CD4-positive, alpha-beta T cell treated with Interleukin-4 for 1 hour (primary cell): ENCODE data around the gene IFITM5.

Experiments used
- DNase-seq, 2 donors: peaks; one replicate each; pipeline ENCODE4 v3.0.0-alpha.2; 2020 to 2022

IFITM5 gene

DNA sequence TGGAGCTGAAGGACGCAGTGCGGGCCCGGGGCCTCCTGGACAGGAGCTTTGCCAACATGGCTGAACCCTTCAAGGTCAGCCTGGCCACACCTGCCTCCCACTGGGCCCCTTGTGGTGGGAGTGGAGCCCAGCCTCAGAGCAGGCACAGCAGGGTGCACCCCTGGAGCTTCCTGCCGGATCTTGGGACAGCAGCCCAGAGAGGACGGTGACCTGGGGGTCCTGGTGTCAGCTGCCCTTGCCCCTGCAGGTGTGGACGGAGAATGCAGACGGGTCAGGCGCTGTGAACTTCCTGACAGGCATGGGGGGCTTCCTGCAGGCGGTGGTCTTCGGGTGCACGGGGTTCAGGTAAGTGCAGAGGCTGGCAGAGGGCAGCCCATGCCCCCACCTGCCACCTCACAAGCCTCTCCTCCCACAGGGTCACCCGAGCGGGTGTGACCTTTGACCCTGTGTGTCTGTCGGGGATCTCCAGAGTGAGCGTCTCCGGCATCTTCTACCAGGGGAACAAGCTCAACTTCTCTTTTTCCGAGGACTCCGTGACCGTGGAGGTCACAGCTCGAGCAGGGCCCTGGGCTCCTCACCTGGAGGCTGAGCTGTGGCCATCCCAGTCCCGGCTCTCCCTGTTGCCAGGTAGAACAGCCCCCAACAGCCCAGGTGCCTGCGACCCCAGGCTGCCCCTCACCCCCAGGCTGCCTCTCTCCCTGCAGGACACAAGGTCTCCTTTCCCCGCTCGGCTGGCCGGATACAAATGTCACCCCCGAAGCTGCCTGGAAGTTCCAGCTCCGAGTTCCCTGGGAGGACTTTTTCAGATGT lies 5.3 kb downstream of the IFITM5 start:
- no peak for DNase-seq

DNA sequence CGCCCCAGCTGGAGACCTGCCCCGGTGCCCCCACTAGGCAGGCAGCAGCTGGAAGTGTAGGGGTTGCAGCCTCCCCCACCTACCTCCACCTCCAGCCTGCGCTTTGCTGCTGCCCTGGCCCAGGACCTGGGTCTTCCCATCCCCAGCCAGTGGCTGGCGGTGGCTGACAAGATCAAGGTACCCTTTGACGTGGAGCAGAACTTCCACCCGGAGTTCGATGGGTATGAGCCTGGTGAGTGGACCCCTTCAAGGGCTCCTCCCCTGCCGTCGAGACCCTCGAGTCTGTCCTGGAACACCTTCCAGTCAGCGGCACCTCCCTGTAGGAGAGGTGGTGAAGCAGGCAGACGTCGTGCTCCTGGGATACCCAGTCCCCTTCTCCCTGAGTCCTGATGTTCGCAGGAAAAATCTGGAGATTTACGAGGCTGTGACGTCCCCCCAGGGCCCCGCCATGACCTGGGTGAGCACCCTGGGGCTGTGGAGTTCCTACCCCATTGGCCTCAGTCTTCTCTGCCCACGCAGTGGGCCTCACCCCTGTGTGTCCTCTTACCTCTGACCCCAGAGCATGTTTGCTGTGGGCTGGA lies 6.0 kb downstream of the IFITM5 start:
- no peak for DNase-seq

DNA sequence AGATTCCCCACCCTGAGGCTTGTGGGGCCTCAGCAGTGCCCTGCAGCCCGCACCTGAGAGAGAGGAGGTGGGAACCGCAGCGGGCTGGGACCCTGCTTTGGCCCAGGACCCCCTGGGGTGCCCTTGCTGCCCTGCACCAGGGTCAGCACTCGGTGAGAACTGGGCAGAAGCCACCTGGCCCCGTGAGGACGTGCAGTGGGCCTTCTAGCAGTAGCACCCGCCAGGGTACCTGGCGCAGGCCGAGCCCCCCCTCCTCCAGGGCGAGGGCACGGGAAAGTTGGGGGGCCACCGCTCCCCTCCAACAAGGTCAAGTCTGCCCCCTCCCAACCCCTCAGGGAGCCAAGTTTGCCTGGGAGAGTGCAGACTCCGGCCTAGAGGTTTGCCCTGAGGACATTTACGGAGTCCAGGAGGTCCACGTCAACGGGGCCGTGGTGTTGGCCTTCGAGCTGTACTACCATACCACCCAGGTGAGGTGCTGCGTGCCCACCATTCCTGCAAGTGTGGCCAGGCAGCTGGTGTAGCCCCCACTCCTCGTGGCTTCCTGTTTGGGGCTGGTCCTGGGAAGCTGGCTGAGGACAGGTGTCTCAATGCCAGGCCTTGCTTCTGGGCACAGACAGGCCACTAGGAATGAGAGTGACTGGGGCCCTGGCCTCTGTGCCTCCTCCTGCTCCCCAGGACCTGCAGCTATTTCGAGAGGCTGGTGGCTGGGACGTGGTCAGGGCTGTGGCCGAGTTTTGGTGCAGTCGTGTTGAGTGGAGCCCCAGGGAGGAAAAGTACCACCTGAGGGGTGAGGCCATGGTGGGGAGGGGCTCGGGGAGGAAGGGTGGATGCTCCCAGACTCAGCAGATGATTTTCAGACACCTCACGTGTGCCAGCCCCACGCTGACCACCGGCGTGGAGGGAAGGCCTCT lies 6.9 kb downstream of the IFITM5 start:
- DNase-seq = no peak

DNA sequence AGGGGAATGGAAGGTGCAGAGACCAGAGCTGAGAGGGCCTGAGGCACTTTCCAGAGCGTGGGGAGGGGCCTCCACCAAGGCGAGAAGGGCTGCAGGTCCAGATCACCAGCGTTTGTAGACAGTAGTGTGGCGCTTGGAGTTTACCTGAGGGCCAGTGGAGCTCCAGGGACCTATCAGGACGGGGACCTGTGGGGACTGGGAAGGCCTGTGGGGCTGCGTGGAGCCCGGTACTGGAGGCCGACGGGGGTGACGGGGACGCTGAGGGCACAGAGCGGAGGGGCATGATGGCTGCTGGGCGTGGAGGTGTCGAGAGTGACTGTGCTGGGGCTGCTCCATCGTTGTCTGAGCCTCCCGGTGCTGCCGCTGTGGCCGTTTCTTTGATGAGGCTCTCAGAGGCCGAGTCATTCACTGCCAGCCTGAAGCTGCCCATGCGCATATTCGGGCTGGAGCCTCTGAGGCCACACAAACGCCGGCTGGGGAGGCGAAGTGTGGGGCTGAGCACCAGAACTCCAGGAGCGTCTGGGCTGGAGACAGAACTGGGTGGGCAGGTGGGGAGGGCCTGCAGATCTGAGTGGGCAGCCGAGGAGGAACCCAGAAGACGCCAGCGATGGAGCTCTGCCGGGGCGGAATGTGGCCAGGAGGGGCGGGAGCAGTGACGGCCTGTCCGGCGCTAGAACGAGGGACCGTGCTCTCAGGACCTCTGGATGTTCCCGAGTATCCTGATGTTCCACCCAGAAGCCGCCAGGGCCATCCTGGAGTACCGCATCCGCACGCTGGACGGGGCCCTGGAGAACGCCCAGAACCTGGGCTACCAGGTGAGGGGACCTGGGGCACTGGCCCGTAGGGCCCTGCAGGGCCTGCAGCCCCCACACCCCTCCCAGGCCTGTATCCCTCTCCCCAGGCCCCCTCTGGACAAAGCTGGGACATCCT lies 7.8 kb downstream of the IFITM5 start:
- no peak for DNase-seq

DNA sequence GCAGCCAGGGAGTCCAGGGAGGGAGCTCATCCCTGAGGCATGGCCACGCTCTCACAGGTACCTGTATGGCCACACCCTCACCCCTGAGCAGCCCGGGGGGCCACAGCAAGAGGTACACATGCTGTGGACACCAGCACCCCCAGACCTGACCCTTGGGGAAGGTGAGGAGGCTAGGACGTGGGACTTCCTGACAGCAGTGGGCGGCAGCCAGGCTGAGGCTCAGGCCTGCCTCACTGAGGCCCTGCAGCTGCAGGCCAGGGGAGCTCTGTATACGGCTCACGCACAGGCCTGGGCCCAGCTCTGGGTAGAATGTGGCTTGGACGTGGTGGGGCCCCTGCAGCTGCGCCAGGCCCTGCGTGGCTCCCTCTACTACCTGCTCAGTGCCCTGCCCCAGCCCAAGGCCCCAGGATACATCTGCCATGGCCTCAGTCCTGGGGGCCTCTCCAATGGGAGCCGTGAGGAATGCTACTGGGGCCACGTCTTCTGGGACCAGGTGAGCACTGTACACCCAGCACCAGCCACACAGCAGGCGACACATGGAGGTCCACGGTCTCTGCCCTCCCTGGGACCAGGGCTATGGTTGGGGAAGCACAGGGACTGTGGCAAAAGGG lies 8.6 kb downstream of the IFITM5 start:
- no peak for DNase-seq

GRCh38 chr11:289712-290620 lies 9.4 kb downstream of the IFITM5 start:
- no peak for DNase-seq

GRCh38 chr11:289398-289711 lies 10.0 kb downstream of the IFITM5 start:
- DNase-seq = peak; percentile 33 to 34

DNA sequence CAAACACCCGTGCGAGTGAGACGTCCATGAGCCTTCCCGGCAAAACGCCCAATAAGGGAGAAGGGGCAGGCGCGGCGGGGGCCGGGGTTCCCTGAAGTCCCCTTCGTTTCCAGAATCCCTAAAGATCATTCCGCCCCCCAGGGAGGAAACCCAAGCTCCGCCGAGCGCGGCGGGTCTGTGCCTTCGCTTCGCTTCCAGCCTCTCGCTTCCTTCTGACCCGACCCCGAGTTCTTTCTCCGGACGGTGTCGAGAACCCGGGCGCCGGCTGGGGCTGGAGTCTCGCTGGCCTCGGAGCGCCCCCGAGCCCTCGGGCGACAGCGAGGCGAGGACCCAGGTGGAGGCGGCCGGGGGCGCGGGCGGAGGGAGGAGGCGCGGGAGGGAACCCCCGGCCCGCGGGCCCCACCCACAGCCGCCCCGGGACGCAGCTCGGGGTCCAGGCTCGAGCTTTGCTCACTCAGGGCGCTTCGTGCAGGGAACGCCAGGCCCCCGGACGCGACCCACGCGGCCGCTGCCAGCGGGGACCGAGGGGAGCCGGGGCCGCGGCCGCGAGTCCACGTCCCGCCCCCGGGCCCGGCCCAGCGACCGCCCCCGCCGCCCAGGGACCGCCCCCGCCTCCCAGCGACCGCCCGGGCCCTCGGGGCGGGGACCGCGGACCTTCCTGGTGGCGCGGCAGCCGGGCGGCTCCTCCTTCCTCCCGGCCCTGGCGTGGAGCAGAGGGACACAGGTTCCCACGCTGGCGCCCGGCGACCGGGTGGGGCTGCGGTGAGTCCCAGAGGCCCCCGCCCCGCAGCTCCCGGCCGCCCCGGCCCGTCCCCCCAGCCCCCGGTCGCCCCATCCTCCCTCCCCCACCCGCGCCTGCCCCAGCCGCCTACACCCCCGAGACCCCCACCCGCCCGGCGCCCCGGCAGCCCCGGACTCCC lies 10.6 kb downstream of the IFITM5 start, which contains the start of gene PGGHG:
PGGHG (plus strand) TSS at position 649 of the 920 bp plus-strand sequence. CDS start 691 bp downstream, outside the sequence.
- DNase-seq = peak; percentile 47 to 63

GRCh38 chr11:287821-288477 lies 11.4 kb downstream of the IFITM5 start:
- peak in 1 of 2 donors; percentile 11 for DNase-seq

- DNase-seq = peak; percentile 77 to 80
Observed at GRCh38 chr11:286977-287820, 12.1 kb downstream of the IFITM5 start.

GRCh38 chr11:285894-286220 lies 13.5 kb downstream of the IFITM5 start:
- peak in 1 of 2 donors; percentile 7 for DNase-seq

- DNase-seq = peak in 1 of 2 donors; percentile 9
Observed at GRCh38 chr11:285021-285893, 14.1 kb downstream of the IFITM5 start.

DNA sequence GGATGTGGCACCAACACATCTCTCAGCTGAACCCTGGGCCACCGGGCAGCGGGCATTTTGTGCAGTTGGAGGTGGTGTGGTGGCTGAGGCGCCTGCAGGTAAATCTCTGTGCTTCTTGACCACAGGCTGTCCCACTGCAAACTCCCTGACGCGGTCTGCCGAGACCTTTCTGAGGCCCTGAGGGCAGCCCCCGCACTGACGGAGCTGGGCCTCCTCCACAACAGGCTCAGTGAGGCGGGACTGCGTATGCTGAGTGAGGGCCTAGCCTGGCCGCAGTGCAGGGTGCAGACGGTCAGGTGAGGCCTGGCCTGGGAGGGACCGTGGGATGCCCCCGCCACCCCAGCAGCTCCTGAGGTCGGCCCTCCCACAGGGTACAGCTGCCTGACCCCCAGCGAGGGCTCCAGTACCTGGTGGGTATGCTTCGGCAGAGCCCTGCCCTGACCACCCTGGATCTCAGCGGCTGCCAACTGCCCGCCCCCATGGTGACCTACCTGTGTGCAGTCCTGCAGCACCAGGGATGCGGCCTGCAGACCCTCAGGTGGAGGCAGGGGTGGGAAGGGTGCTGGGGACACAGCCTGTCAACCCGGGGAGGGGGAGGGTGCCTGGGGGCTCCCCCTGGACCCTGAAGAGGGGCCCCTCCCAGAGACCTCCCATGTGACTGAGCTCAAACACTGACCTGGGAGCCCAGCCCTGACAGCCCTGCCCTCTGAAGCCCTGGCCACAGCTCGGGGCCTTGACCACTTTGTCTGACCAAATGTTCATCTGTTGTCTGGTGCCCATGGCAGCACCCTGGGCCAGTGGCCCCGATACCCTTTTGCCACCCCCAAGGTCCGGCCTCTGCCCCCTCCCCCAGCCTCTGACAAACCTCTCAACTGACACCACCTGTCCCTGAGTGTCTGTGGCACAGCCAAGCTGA lies 15.0 kb downstream of the IFITM5 start:
- peak in 1 of 2 donors; percentile 9 for DNase-seq

DNA sequence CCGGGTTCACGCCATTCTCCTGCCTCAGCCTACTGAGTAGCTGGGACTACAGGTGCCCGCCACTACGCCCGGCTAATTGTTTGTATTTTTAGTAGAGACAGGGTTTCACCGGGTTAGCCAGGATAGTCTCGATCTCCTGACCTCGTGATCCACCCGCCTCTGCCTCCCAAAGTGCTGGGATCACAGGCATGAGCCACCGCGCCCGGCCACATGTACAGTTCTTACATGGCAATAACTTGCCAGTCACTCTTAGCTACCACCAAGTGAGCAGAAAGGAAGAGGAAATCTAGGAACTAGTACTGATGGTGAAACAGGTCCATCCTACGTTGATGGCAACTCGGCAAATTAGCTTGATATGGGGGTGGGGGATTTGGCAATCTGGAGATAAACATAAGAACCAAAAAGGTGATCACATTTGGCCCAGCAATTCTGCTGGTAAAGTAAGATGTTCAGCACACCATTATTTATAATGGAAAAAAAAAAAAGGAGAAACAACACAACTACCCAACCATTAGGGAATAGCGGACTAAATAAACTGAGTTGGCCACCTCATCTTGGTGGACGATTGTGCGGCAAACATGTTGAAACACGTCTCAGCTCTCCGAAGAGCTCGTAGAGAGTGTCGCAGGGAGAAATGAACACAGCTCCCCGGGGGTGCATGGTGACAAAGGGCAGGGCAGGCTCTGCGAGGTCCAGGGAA lies 15.8 kb downstream of the IFITM5 start:
- peak in 1 of 2 donors; percentile 3 for DNase-seq

GRCh38 chr11:282630-283360 lies 16.5 kb downstream of the IFITM5 start:
- DNase-seq = peak in 1 of 2 donors; percentile 9
